ENCODE results near the gene SP140.
"Not testable (repeated sequence)": the region's sequence is repeated elsewhere in the genome, so short reads cannot be mapped to it uniquely, and the experiment has no call there.

SP140 gene

DNA sequence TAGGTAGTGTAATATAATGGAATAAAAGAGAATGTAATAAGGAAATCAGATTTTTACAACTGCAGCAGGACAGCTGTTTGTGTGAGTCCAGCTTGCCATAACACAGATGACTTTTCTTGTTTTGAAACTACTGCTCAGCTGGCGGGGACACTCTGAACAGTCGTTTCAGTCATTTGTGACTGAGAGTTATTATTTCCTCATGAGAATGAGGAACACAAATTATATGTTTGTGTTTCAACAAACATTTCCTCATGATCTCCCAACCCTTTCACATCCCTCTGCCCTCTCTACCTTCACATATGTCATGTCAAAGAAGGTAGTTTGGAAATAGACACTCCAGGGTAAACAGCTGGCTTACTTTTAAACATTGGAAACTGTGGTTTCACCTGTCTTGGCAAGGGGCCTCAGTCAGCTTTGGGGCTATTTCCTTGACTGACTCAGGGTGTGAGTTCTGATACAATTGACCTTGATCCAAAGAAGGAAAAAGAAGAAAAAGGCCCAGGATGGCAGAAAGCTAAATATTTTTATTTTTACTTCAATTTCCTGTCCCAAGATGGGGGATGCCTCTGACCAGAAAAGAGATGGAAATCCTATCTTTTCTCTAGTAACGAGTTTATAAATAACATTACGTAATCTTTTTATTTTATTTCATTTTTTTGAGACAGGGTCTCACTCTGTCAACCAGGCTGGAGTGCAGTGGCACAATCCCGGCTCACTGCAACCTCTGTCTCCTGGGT, 102.0 kb downstream of the SP140 start:
- TF ChIP-seq, protein P1, sequence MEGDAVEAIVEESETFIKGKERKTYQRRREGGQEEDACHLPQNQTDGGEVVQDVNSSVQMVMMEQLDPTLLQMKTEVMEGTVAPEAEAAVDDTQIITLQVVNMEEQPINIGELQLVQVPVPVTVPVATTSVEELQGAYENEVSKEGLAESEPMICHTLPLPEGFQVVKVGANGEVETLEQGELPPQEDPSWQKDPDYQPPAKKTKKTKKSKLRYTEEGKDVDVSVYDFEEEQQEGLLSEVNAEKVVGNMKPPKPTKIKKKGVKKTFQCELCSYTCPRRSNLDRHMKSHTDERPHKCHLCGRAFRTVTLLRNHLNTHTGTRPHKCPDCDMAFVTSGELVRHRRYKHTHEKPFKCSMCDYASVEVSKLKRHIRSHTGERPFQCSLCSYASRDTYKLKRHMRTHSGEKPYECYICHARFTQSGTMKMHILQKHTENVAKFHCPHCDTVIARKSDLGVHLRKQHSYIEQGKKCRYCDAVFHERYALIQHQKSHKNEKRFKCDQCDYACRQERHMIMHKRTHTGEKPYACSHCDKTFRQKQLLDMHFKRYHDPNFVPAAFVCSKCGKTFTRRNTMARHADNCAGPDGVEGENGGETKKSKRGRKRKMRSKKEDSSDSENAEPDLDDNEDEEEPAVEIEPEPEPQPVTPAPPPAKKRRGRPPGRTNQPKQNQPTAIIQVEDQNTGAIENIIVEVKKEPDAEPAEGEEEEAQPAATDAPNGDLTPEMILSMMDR (IDR thresholded peaks at IDR 0.05; ENCODE audit: control extremely low read depth, extremely low read depth, low read depth, missing control alignments) = no peak
- DNase-seq (ENCODE audit: extremely low spot score) = peak; percentile 50
- CTCF ChIA-PET = interaction anchor here (0.8 to 1.2 kb wide), 4 partner anchors 11 to 30 kb away, joined by 3 to 5 read pairs (median 4); no protein-coding TSS in a partner anchor
- POLR2A ChIA-PET = no interaction called here

DNA sequence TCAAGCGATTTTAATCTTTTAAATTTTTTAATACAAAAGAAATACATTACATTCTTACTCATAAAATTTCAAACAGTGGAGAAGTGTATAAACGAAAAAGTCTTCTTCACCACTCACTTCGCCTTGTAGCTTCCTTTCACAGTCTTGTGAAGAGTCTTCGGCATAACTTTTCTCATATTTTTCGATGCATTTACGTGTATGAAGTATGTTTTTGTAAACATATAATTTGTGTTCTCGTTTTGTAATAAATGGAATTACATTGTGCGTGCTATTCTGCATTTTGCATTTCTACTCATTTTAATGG, 102.6 kb downstream of the SP140 start:
- ChIA-PET POLR2A (no interaction called here), CTCF (interaction anchor here (1.0 kb wide), 1 partner anchor 15 kb away, joined by 4 read pairs; no protein-coding TSS in a partner anchor)
- DNase-seq (ENCODE audit: extremely low spot score) = no peak
- TF ChIP-seq, protein P1 (IDR thresholded peaks at IDR 0.05; ENCODE audit: control extremely low read depth, extremely low read depth, low read depth, missing control alignments) = no peak

- no peak for DNase-seq (ENCODE audit: extremely low spot score)
- POLR2A ChIA-PET = no interaction called here
- TF ChIP-seq, protein P1 (IDR thresholded peaks at IDR 0.05; ENCODE audit: control extremely low read depth, extremely low read depth, low read depth, missing control alignments) = no peak
- CTCF ChIA-PET = interaction anchor here (1.3 kb wide), 1 partner anchor 9 kb away, joined by 3 read pairs; no protein-coding TSS in a partner anchor
Observed at GRCh38 chr2:230329946-230330605, 104.5 kb downstream of the SP140 start.

DNA sequence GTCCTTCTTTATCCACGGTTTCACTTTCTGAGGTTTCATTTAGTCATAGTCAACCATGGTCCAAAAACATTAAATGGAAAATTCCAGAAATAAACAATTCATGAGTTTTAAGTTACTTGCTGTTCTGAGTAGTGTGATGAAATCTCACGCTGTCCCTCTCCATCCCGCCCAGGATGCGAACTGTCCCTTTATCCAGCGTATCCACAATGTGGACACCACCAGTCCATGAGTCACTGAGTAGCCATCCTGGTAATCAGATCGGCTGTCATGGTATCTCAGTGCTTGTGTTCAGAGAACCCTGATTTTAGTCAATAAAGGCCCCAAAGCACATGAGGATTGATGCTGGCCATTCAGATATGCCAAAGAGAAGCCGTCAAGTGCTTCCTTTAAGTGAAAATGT, 105.2 kb downstream of the SP140 start:
- TF ChIP-seq, protein P1 (IDR thresholded peaks at IDR 0.05; ENCODE audit: control extremely low read depth, extremely low read depth, low read depth, missing control alignments) = no peak
- POLR2A ChIA-PET = no interaction called here
- no peak for DNase-seq (ENCODE audit: extremely low spot score)
- CTCF ChIA-PET = no interaction called here

GRCh38 chr2:230335461-230335863, 109.9 kb downstream of the SP140 start:
- POLR2A ChIA-PET = no interaction called here
- TF ChIP-seq, protein P1 (IDR thresholded peaks at IDR 0.05; ENCODE audit: control extremely low read depth, extremely low read depth, low read depth, missing control alignments) = no peak

GRCh38 chr2:230335864-230336506, 110.4 kb downstream of the SP140 start:
- CTCF ChIA-PET = no interaction called here
- DNase-seq (ENCODE audit: extremely low spot score) = no peak
- TF ChIP-seq, protein P1 (IDR thresholded peaks at IDR 0.05; ENCODE audit: control extremely low read depth, extremely low read depth, low read depth, missing control alignments) = no peak
- POLR2A ChIA-PET = no interaction called here

More at GRCh38 chr2:230335461-230335863, 109.9 kb downstream of the SP140 start:
- DNase-seq (ENCODE audit: extremely low spot score) = no peak
- CTCF ChIA-PET = no interaction called here

DNA sequence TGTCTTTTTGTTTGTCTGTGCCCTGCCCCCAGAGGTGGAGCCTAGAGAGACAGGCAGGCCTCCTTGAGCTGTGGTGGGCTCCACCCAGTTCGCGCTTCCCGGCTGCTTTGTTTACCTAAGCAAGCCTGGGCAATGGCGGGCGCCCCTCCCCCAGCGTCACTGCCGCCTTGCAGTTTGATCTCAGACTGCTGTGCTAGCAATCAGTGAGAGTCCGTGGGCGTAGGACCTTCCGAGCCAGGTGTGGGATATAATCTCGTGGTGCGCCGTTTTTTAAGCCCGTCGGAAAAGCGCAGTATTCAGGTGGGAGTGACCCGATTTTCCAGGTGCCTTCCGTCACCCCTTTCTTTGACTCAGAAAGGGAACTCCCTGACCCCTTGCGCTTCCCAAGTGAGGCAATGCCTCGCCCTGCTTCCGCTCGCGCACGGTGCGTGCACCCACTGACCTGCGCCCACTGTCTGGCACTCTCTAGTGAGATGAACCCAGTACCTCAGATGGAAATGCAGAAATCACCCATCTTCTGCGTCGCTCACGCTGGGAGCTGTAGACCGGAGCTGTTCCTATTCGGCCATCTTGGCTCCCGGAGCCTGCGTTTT, 116.5 kb downstream of the SP140 start:
- DNase-seq (ENCODE audit: extremely low spot score); POLR2A ChIA-PET: not testable (repeated sequence)
- CTCF ChIA-PET = interaction anchor here (1.4 kb wide), 1 partner anchor 22 kb away, joined by 3 read pairs; no protein-coding TSS in a partner anchor

DNA sequence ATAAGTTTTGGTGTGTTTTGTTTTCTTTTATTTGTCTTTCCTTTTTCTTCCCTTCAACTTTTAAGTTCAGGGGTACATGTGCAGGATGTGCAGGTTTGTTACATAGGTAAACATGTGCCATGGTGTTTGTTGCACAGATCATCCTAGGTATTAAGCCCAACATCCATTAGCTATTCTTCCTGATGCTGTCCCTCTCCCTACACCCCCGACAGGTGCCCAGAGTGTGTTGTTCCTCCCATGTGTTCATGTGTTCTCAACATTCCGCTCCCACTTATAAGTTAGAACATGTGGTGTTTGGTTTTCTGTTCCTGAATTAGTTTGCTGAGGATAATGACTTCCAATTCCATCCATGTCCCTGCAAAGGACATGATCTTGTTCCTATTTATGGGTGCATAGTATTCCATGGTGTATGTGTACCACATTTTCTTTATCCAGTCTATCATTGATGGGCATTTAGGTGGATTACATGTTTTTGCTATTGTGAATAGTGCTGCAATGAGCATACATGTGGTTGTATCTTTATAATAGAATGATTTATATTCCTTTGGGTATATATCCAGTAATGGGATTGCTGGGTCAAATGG, 117.6 kb downstream of the SP140 start:
- POLR2A ChIA-PET; DNase-seq (ENCODE audit: extremely low spot score): not testable (repeated sequence)
- CTCF ChIA-PET = interaction anchor here (1.4 kb wide), 1 partner anchor 23 kb away, joined by 3 read pairs; no protein-coding TSS in a partner anchor
